OCI-LY1 (cell line): ENCODE data around the gene FCSK.

Experiments
- EZH2 ChIP-seq: fragments of 200-600 bp; sonication (generic), shearing (Covaris generic); IDR thresholded peaks from 2 replicates; pipeline ENCODE4 v1.8.0; 2017; ENCODE audit warnings: borderline replicate concordance, mixed run types, mild to moderate bottlenecking, antibody characterized with exemption, low read length, moderate library complexity, mixed read lengths
- TF ChIP-seq, protein P1 (sequence below): fragments of 200-600 bp; sonication (generic), shearing (Covaris generic); IDR thresholded peaks from 2 replicates; pipeline ENCODE4 v1.5.1; 2017; ENCODE audit warnings: mild to moderate bottlenecking, antibody characterized with exemption, low read length, moderate library complexity, mixed read lengths

- TF ChIP-seq, protein P1, sequence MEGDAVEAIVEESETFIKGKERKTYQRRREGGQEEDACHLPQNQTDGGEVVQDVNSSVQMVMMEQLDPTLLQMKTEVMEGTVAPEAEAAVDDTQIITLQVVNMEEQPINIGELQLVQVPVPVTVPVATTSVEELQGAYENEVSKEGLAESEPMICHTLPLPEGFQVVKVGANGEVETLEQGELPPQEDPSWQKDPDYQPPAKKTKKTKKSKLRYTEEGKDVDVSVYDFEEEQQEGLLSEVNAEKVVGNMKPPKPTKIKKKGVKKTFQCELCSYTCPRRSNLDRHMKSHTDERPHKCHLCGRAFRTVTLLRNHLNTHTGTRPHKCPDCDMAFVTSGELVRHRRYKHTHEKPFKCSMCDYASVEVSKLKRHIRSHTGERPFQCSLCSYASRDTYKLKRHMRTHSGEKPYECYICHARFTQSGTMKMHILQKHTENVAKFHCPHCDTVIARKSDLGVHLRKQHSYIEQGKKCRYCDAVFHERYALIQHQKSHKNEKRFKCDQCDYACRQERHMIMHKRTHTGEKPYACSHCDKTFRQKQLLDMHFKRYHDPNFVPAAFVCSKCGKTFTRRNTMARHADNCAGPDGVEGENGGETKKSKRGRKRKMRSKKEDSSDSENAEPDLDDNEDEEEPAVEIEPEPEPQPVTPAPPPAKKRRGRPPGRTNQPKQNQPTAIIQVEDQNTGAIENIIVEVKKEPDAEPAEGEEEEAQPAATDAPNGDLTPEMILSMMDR = no peak
- TF ChIP-seq EZH2 = no peak
Observed at GRCh38 chr16:70468776-70469525, 14.6 kb downstream of the FCSK start.
